Right lobe of liver (tissue), 4 donors: ENCODE measurements around the gene SLC44A1.

Source experiments
- CTCF ChIP-seq, 4 donors: fragments of 200-600 bp in 3 of 4; fragments of 450-650 bp in 1 of 4; IDR thresholded peaks; one replicate each; pipeline versions ENCODE4 v1.5.1 to v1.8.0; 2016 to 2022; ENCODE audit warnings: antibody characterized with exemption in 4 of 4, mild to moderate bottlenecking in 2 of 4
- POLR2A ChIP-seq: fragments of 450-650 bp; IDR thresholded peaks from one replicate; pipeline ENCODE4 v1.6.1; 2017; ENCODE audit warnings: antibody characterized with exemption, mild to moderate bottlenecking
- donor health status: DM: no; HTN: no; CAD: no.
- donor health status: DM: no; HTN: no; CAD: no.
- donor health status: DM: no; HTN: yes; CAD: no.

- TF ChIP-seq CTCF (IDR thresholded peaks at IDR 0.05) (no peak), POLR2A (no peak)
Measured at GRCh38 chr9:105385381-105385985, 141.0 kb downstream of the SLC44A1 start.
